ENCODE results near the gene COPRS.

COPRS gene

GRCh38 chr17:31807846-31808245 is 51.2 kb downstream of the COPRS start:
- no peak for DNase-seq (ENCODE audit: low spot score)

- no peak for DNase-seq (ENCODE audit: low spot score)
Observed at GRCh38 chr17:31806921-31807320, 52.1 kb downstream of the COPRS start.

- DNase-seq (ENCODE audit: low spot score) = no peak
Observed at GRCh38 chr17:31803494-31804213, 55.4 kb downstream of the COPRS start.

- DNase-seq (ENCODE audit: low spot score) = no peak
Observed at GRCh38 chr17:31802502-31802901, 56.5 kb downstream of the COPRS start.

Data from hepatic stellate cell (primary cell).